HEK293 (cell line): ENCODE data around the gene EPHA4.

Experiments used
- CTCF ChIA-PET: fragments of 350-600 bp; formaldehyde crosslinking; extraction: SDS; loops from one replicate; lab custom pipeline; 2021; ENCODE audit warnings: antibody characterized with exemption; lab: Yijun Ruan, JAX
- POLR2A ChIA-PET: fragments of 300-600 bp; formaldehyde crosslinking; extraction: SDS; loops from one replicate; lab custom pipeline; 2020; ENCODE audit warnings: antibody characterized with exemption, inconsistent platforms; lab: Yijun Ruan, JAX
- H3K27ac ChIP-seq: fragments of 200-500 bp; sonication (Bioruptor generic); 2 replicates; pipeline ENCODE4 v1.5.1; 2014; ENCODE audit warnings: low read depth, low read length, control low read depth, inconsistent platforms; ENCODE audit errors: extremely low read depth
- H3K36me3 ChIP-seq, 2 experiments: fragments of 200-500 bp in 1 of 2; sonication (Bioruptor generic) in 1 of 2; 1 replicate in 1 of 2; 2 replicates in 1 of 2; pipeline ENCODE4 v1.5.1; 2014 to 2017; ENCODE audit warnings: inconsistent platforms in 2 of 2, low read length in 2 of 2; ENCODE audit not compliant: control insufficient read depth in 2 of 2, insufficient read depth in 1 of 2
- H3K4me1 ChIP-seq: fragments of 200-500 bp; sonication (Bioruptor generic); 2 replicates; pipeline ENCODE4 v1.5.1; 2014; ENCODE audit warnings: mild to moderate bottlenecking, low read length, inconsistent platforms; ENCODE audit not compliant: control insufficient read depth, insufficient read depth
- H3K4me3 ChIP-seq: 2 replicates; pipeline ENCODE4 v1.5.1; 2011; ENCODE audit warnings: low read depth, mild to moderate bottlenecking, control low read depth, low read length, moderate library complexity
- H3K9me3 ChIP-seq: fragments of 200-500 bp; sonication (Bioruptor generic); 2 replicates; pipeline ENCODE4 v1.5.1; 2014; ENCODE audit warnings: low read depth, low read length, inconsistent platforms; ENCODE audit not compliant: control insufficient read depth, insufficient read depth
- CTCF ChIP-seq: fragments of 450-650 bp; formaldehyde crosslinking; IDR thresholded peaks from 2 replicates; pipeline ENCODE4 v1.5.1; 2016; ENCODE audit warnings: missing biosample characterization, missing genetic modification characterization
- KLF17 ChIP-seq: fragments of 450-650 bp; formaldehyde crosslinking; IDR thresholded peaks from 2 replicates; pipeline ENCODE4 v1.5.1; 2016; ENCODE audit warnings: missing biosample characterization, missing genetic modification characterization
- REST ChIP-seq: fragments of 450-650 bp; formaldehyde crosslinking; IDR thresholded peaks from 2 replicates; pipeline ENCODE4 v1.5.1; 2016; ENCODE audit warnings: missing biosample characterization, missing genetic modification characterization
- TCF7L2 ChIP-seq: IDR thresholded peaks from 2 replicates; pipeline ENCODE4 v1.6.1; 2011; ENCODE audit warnings: low read depth, mild to moderate bottlenecking, inconsistent platforms, low read length, moderate library complexity, borderline replicate concordance
- ZBTB20 ChIP-seq: fragments of 450-650 bp; formaldehyde crosslinking; IDR thresholded peaks from 2 replicates; pipeline ENCODE4 v1.5.1; 2016; ENCODE audit warnings: missing biosample characterization, missing genetic modification characterization
- ZBTB8A ChIP-seq: fragments of 450-650 bp; formaldehyde crosslinking; IDR thresholded peaks from 2 replicates; pipeline ENCODE4 v1.5.1; 2016; ENCODE audit warnings: missing biosample characterization, missing genetic modification characterization
- ZNF19 ChIP-seq: fragments of 450-650 bp; formaldehyde crosslinking; IDR thresholded peaks from 2 replicates; pipeline ENCODE4; 2016; ENCODE audit warnings: missing biosample characterization, missing genetic modification characterization, low read depth
- ZNF311 ChIP-seq: fragments of 450-650 bp; formaldehyde crosslinking; IDR thresholded peaks from 2 replicates; pipeline ENCODE4 v1.5.1; 2017; ENCODE audit warnings: missing biosample characterization, missing genetic modification characterization, borderline replicate concordance
- ZNF350 ChIP-seq: fragments of 450-650 bp; formaldehyde crosslinking; IDR thresholded peaks from 2 replicates; pipeline ENCODE4 v1.5.0; 2017; ENCODE audit warnings: missing biosample characterization, mild to moderate bottlenecking, missing genetic modification characterization
- ZNF692 ChIP-seq: fragments of 450-650 bp; formaldehyde crosslinking; IDR thresholded peaks from 2 replicates; pipeline ENCODE4 v1.5.1; 2016; ENCODE audit warnings: missing biosample characterization, missing genetic modification characterization
- ZNF76 ChIP-seq: fragments of 450-650 bp; formaldehyde crosslinking; IDR thresholded peaks from 2 replicates; pipeline ENCODE4; 2016; ENCODE audit warnings: low read depth, missing biosample characterization, missing genetic modification characterization, borderline replicate concordance

EPHA4 gene

GRCh38 chr2:221490506-221491060 is 81.5 kb downstream of the EPHA4 start (continued):
- TF ChIP-seq TCF7L2: peak; percentile 81
- no peak for TF ChIP-seq CTCF
- no peak for TF ChIP-seq ZNF19 (tag by site-specific recombination)

GRCh38 chr2:221488136-221488807 is 83.8 kb downstream of the EPHA4 start:
- Histone ChIP-seq H3K36me3 (no peaks in the 10 kb centered on the region), H3K27ac (no peak overlapping the region), H3K9me3 (no peaks in the 10 kb centered on the region), H3K4me3 (no peak overlapping the region), H3K4me1 (peaks cover 9% of the 10 kb centered on the region)
- CTCF ChIA-PET: interaction anchor here (0.6 kb wide), 1 partner anchor 975 kb away, joined by 4 read pairs; no protein-coding TSS in a partner anchor
- TF ChIP-seq ZBTB8A (tag by site-specific recombination): no peak
- 0 out of 2 replicates have a peak, but pooled peaks have one; percentile 17 for TF ChIP-seq ZBTB20 (tag by site-specific recombination)
- POLR2A ChIA-PET: no interaction called here

GRCh38 chr2:221486106-221486505 is 86.0 kb downstream of the EPHA4 start:
- Histone ChIP-seq H3K36me3 (peaks cover 8 to 9% of the 10 kb centered on the region in 2 experiments), H3K27ac (no peak overlapping the region), H3K9me3 (no peaks in the 10 kb centered on the region), H3K4me1 (peaks cover 7% of the 10 kb centered on the region), H3K4me3 (no peak overlapping the region)
- CTCF ChIA-PET: interaction anchor here (0.7 kb wide), 1 partner anchor 114 kb away, joined by 4 read pairs; no protein-coding TSS in a partner anchor
- POLR2A ChIA-PET: no interaction called here
- no peak for TF ChIP-seq ZNF692 (tag by site-specific recombination)
- no peak for TF ChIP-seq ZNF350 (tag by site-specific recombination)
- TF ChIP-seq ZNF76 (tag by site-specific recombination): no peak
- TF ChIP-seq ZNF311: no peak
- no peak for TF ChIP-seq KLF17
- TF ChIP-seq REST: no peak
